OCI-LY1 (cell line): ENCODE measurements around the gene BTBD6.

ENCODE experiments used
- EZH2 ChIP-seq: fragments of 200-600 bp; sonication (generic), shearing (Covaris generic); IDR thresholded peaks from 2 replicates; pipeline ENCODE4 v1.8.0; 2017; ENCODE audit warnings: borderline replicate concordance, mixed run types, mild to moderate bottlenecking, antibody characterized with exemption, low read length, moderate library complexity, mixed read lengths
- TF ChIP-seq, protein P1 (sequence below): fragments of 200-600 bp; sonication (generic), shearing (Covaris generic); IDR thresholded peaks from 2 replicates; pipeline ENCODE4 v1.5.1; 2017; ENCODE audit warnings: mild to moderate bottlenecking, antibody characterized with exemption, low read length, moderate library complexity, mixed read lengths

GRCh38 chr14:105260959-105261358 lies 12.6 kb downstream of the BTBD6 start:
- TF ChIP-seq EZH2, result no peak
- TF ChIP-seq, protein P1, sequence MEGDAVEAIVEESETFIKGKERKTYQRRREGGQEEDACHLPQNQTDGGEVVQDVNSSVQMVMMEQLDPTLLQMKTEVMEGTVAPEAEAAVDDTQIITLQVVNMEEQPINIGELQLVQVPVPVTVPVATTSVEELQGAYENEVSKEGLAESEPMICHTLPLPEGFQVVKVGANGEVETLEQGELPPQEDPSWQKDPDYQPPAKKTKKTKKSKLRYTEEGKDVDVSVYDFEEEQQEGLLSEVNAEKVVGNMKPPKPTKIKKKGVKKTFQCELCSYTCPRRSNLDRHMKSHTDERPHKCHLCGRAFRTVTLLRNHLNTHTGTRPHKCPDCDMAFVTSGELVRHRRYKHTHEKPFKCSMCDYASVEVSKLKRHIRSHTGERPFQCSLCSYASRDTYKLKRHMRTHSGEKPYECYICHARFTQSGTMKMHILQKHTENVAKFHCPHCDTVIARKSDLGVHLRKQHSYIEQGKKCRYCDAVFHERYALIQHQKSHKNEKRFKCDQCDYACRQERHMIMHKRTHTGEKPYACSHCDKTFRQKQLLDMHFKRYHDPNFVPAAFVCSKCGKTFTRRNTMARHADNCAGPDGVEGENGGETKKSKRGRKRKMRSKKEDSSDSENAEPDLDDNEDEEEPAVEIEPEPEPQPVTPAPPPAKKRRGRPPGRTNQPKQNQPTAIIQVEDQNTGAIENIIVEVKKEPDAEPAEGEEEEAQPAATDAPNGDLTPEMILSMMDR, result no peak
